K562 (cell line): ENCODE results near the gene CABYR. TPM values are rescaled to one million over a fixed set of nuclear protein-coding genes. Genes with fewer than 3 reads are reported as not detected.

ENCODE experiments used
- ATAC-seq: fragments of 200-7000 bp; cut with Tn5 transposase; 3 replicates; pipeline ENCODE4 v1.9.1; 2020; ENCODE audit warnings: moderate library complexity
- Bru-seq: library from RNA; stranded (reverse); fragments of 400-500 nt; gene quantifications from one replicate; lab custom pipeline; 2021; lab: Mats Ljungman, UMichigan
- BruChase-seq, 2 experiments: library from RNA; stranded (reverse); fragments of 400-500 nt; gene quantifications; one replicate each; lab custom pipeline; 2021; lab: Mats Ljungman, UMichigan
- BruUV-seq: library from RNA; stranded (reverse); fragments of 400-500 nt; replicated peaks from 2 replicates; lab custom pipeline; 2021; lab: Mats Ljungman, UMichigan
- CTCF ChIA-PET: fragments of 300-600 bp; formaldehyde crosslinking; extraction: SDS; loops from one replicate; lab custom pipeline; 2021; ENCODE audit warnings: low intra/inter-chr PET ratio; lab: Yijun Ruan, JAX
- POLR2A ChIA-PET: fragments of 300-600, 350-650 bp; sonication (Branson Sonifier 250); formaldehyde crosslinking; extraction: SDS; loops from one replicate; lab custom pipeline; 2021; ENCODE audit warnings: antibody characterized with exemption, inconsistent platforms; lab: Yijun Ruan, JAX
- DNase-seq, 4 experiments: peaks; one replicate each; pipeline versions ENCODE4 v3.0.0 to v3.0.0-alpha.2; 2011 to 2018; ENCODE audit warnings: low spot score in 3 of 4, mixed read lengths in 3 of 4; ENCODE audit errors: extremely low read depth in 1 of 4
- FAIRE-seq: peaks from 2 replicates; lab custom pipeline; 2011; peaks lifted over from hg19 to GRCh38; lab: Jason Lieb, UNC
- H2AFZ ChIP-seq: 2 replicates; pipeline ENCODE4 v1.6.0; 2011; ENCODE audit warnings: low read depth, low read length, control low read depth, inconsistent platforms
- H3K27ac ChIP-seq: fragments of 200-600 bp; 3 replicates; pipeline ENCODE4 v1.8.0; 2011; ENCODE audit warnings: low read depth, mild to moderate bottlenecking, control low read depth, inconsistent platforms, low read length, moderate library complexity, mixed read lengths; ENCODE audit errors: extremely low read depth
- H3K27me3 ChIP-seq, 2 experiments: fragments of 300-600 bp in 1 of 2; 2 replicates in 1 of 2; 3 replicates in 1 of 2; pipeline versions ENCODE4 v1.6.0 to v1.8.0; 2011; ENCODE audit warnings: inconsistent platforms in 2 of 2, low read length in 2 of 2, mild to moderate bottlenecking in 1 of 2, mixed read lengths in 1 of 2, moderate library complexity in 1 of 2; ENCODE audit not compliant: control insufficient read depth in 2 of 2, insufficient read depth in 2 of 2
- H3K36me3 ChIP-seq: fragments of 300-600 bp; 3 replicates; pipeline ENCODE4 v1.8.0; 2011; ENCODE audit warnings: mild to moderate bottlenecking, low read length, inconsistent platforms; ENCODE audit not compliant: control insufficient read depth, insufficient read depth
- H3K4me1 ChIP-seq, 2 experiments: fragments of 200-600 bp in 1 of 2; replicated peaks in 1 of 2; 2 replicates in 1 of 2; 3 replicates in 1 of 2; pipeline versions ENCODE4 v1.5.1 to v1.8.0; 2011; ENCODE audit warnings: inconsistent platforms in 2 of 2, low read length in 2 of 2, mild to moderate bottlenecking in 1 of 2, mixed read lengths in 1 of 2, moderate library complexity in 1 of 2; ENCODE audit not compliant: control insufficient read depth in 2 of 2, insufficient read depth in 2 of 2
- H3K4me2 ChIP-seq: 2 replicates; pipeline ENCODE4 v1.6.1; 2011; ENCODE audit warnings: low read length, control low read depth, inconsistent platforms, mixed read lengths; ENCODE audit not compliant: insufficient read depth
- H3K4me3 ChIP-seq: fragments of 200-600 bp; sonication (generic), shearing (Covaris generic); 2 replicates; pipeline ENCODE4 v1.5.1; 2016; ENCODE audit warnings: control low read depth, inconsistent platforms
- H3K79me2 ChIP-seq: fragments of 200-600 bp; 3 replicates; pipeline ENCODE4 v1.8.0; 2011; ENCODE audit warnings: low read length, inconsistent platforms; ENCODE audit not compliant: control insufficient read depth, insufficient read depth
- H3K9ac ChIP-seq, 2 experiments: 2 replicates each; pipeline versions ENCODE4 v1.6.0 to v1.6.1; 2011; ENCODE audit warnings: low read depth in 2 of 2, low read length in 2 of 2, control low read depth in 1 of 2, inconsistent platforms in 1 of 2, mild to moderate bottlenecking in 1 of 2, mixed read lengths in 1 of 2; ENCODE audit not compliant: insufficient read depth in 1 of 2
- H3K9me1 ChIP-seq: one replicate; pipeline ENCODE4 v1.6.0; 2011; ENCODE audit warnings: inconsistent platforms, mild to moderate bottlenecking, low read length, moderate library complexity; ENCODE audit not compliant: control insufficient read depth, insufficient read depth
- H3K9me3 ChIP-seq: replicated peaks from 2 replicates; pipeline ENCODE4 v1.5.1; 2011; ENCODE audit warnings: low read depth, low read length, inconsistent platforms; ENCODE audit not compliant: control insufficient read depth, insufficient read depth
- H4K20me1 ChIP-seq: replicated peaks from 2 replicates; pipeline ENCODE4 v1.6.1; 2011; ENCODE audit warnings: low read length, inconsistent platforms, mixed read lengths; ENCODE audit not compliant: control insufficient read depth, insufficient read depth
- ELF1 ChIP-seq: fragments of 200-800 bp; sonication (Bioruptor generic); IDR thresholded peaks from 2 replicates; pipeline ENCODE4 v1.6.1; 2016; ENCODE audit warnings: missing genetic modification characterization, missing compliant biosample characterization
- HSF4 ChIP-seq: fragments of 250-450 bp; sonication (Bioruptor Pico); IDR thresholded peaks from 2 replicates; pipeline ENCODE4 v2.1.2; 2022; ENCODE audit warnings: mild to moderate bottlenecking, moderate library complexity, borderline replicate concordance
- MIER1 ChIP-seq: fragments of 450-650 bp; IDR thresholded peaks from 2 replicates; pipeline ENCODE4 v1.6.1; 2016; ENCODE audit warnings: antibody characterized with exemption, mild to moderate bottlenecking, low read depth
- MXI1 ChIP-seq: IDR thresholded peaks from 2 replicates; pipeline ENCODE4 v1.6.1; 2011; ENCODE audit warnings: low read depth, mild to moderate bottlenecking, improper control_type of control experiment, low read length
- POLR2AphosphoS5 ChIP-seq: IDR thresholded peaks from 2 replicates; pipeline ENCODE4 v1.6.1; 2011; ENCODE audit warnings: mild to moderate bottlenecking, low read depth, low read length, moderate library complexity; ENCODE audit not compliant: control insufficient read depth, insufficient read depth
- SMARCA4 ChIP-seq: fragments of 450-650 bp; IDR thresholded peaks from 2 replicates; pipeline ENCODE4 v1.6.1; 2016
- SP1 ChIP-seq: sonication (generic); formaldehyde crosslinking; IDR thresholded peaks from 2 replicates; pipeline ENCODE4 v1.8.1; 2022; ENCODE audit warnings: mild to moderate bottlenecking, missing genetic modification reagents
- TEAD2 ChIP-seq: fragments of 450-650 bp; IDR thresholded peaks from 2 replicates; pipeline ENCODE4 v1.6.1; 2016; ENCODE audit warnings: missing genetic modification characterization, control low read depth, missing compliant biosample characterization
- ZFP1 ChIP-seq: fragments of 450-650 bp; formaldehyde crosslinking; IDR thresholded peaks from 2 replicates; pipeline ENCODE4 v1.4.0; 2020; ENCODE audit warnings: mild to moderate bottlenecking, mixed read lengths
- WGBS: fragments of 100-300 bp; shearing (Covaris generic); methylation state at CpG from one replicate; pipeline ENCODE4 v1.1.6; 2016; ENCODE audit warnings: low coverage, mixed read lengths; ENCODE audit not compliant: insufficient coverage; ENCODE audit errors: missing lambda C conversion rate; 5-methylcytosine and 5-hydroxymethylcytosine counted together
- in situ Hi-C: fragments of 300-500 bp; cut with MboI; formaldehyde crosslinking; loops from 4 replicates; pipeline ENCODE4 v1.15.0; 2018; ENCODE audit warnings: inconsistent platforms, mixed read lengths
- intact Hi-C: fragments of 100-400 bp; cut with micrococcal nuclease; formaldehyde crosslinking; loops from 2 replicates; pipeline ENCODE4 v1.14.2; 2022
- long read RNA-seq, 3 experiments: library from polyadenylated mRNA in 2 of 3; library from RNA in 1 of 3; unstranded in 2 of 3; stranded (forward) in 1 of 3; transcript quantifications; one replicate each; pipeline ENCODE4 v2.0.0, GENCODE V29; 2019 to 2022
- polyA minus RNA-seq, 3 experiments: library from RNA; depleted of rRNA, polyadenylated mRNA; stranded (reverse); fragments of >200 nt; gene quantifications; 2 replicates each; pipeline ENCODE4 v1.2.3, GENCODE V29; 2011
- polyA plus RNA-seq, 8 experiments: library from polyadenylated mRNA; depleted of rRNA in 4 of 8; stranded (reverse) in 5 of 8; unstranded in 3 of 8; fragments of >200 nt; fragmentation: Nextera tagmentation in 2 of 8; fragmentation: Illumina TruSeq in 1 of 8; extraction: Ambion mirVana in 2 of 8; extraction: Trizol in 1 of 8; gene quantifications; 2 replicates each; pipeline versions ENCODE4 v1.2.1 to v1.2.3, GENCODE V29; 2011 to 2014; ENCODE audit warnings: inconsistent platforms in 1 of 8, missing spikeins in 1 of 8
- total RNA-seq, 7 experiments: library from RNA; depleted of rRNA in 6 of 7; stranded (reverse); fragments of >200 nt in 6 of 7; fragmentation: Illumina TruSeq in 2 of 7; extraction: Trizol in 2 of 7; gene quantifications; 2 replicates each; pipeline versions ENCODE4 v1.2.1 to v1.2.3, GENCODE V29; 2011 to 2021; ENCODE audit warnings: low replicate concordance in 1 of 7
- TF ChIP-seq, protein P1 (sequence below): sonication (generic); formaldehyde crosslinking; IDR thresholded peaks from 2 replicates; pipeline ENCODE4 v1.8.1; 2023; ENCODE audit warnings: missing genetic modification reagents, mild to moderate bottlenecking, borderline replicate concordance

Gene CABYR, protein sequence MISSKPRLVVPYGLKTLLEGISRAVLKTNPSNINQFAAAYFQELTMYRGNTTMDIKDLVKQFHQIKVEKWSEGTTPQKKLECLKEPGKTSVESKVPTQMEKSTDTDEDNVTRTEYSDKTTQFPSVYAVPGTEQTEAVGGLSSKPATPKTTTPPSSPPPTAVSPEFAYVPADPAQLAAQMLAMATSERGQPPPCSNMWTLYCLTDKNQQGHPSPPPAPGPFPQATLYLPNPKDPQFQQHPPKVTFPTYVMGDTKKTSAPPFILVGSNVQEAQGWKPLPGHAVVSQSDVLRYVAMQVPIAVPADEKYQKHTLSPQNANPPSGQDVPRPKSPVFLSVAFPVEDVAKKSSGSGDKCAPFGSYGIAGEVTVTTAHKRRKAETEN
- total RNA-seq (2011; cell fraction: chromatin; rRNA removed; ENCODE audit: low replicate concordance), result not detected in 2 replicates
- not detected in 2 replicates for total RNA-seq (2011; cell fraction: nucleolus; rRNA removed)
- not detected in 2 replicates for total RNA-seq (2011; cell fraction: nucleoplasm; rRNA removed)
- not detected in 2 replicates for total RNA-seq (2014; rRNA removed)
- total RNA-seq (2014; rRNA removed; fragmentation: Illumina TruSeq; extraction: Trizol), result not detected in 2 replicates
- total RNA-seq (2015; rRNA removed; fragmentation: Illumina TruSeq; extraction: Trizol), result not detected in 2 replicates
- not detected in 2 replicates for total RNA-seq (2021)
- polyA plus RNA-seq (2011; rRNA removed), result not detected in 2 replicates
- polyA plus RNA-seq (2011; cell fraction: cytosol; rRNA removed), result not detected in 2 replicates
- not detected in 2 replicates for polyA plus RNA-seq (2011; cell fraction: nucleus; rRNA removed)
- polyA plus RNA-seq (2012), result not detected in 2 replicates
- not detected in 2 replicates for polyA plus RNA-seq (2014; fragmentation: Illumina TruSeq; extraction: Trizol)
- not detected for polyA plus RNA-seq (2014; fragmentation: Nextera tagmentation; extraction: Ambion mirVana)
- not detected in 2 replicates for polyA plus RNA-seq (2014; rRNA removed)
- polyA minus RNA-seq (2011; rRNA and poly(A)+ RNA removed), result not detected in 2 replicates
- polyA minus RNA-seq (2011; cell fraction: cytosol; rRNA and poly(A)+ RNA removed), result not detected in 2 replicates
- not detected in 2 replicates for polyA minus RNA-seq (2011; cell fraction: nucleus; rRNA and poly(A)+ RNA removed)
- percentile 5 among the genes with signal in this experiment for Bru-seq, nascent RNA
- BruChase-seq, experiment 1, labeled RNA remaining after a 2-hour chase, result not detected
- BruChase-seq, experiment 2, labeled RNA remaining after a 6-hour chase, result percentile 13 among the genes with signal in this experiment
- long read RNA-seq, experiment 1, result 0 reads
- long read RNA-seq, experiment 2, result 0 reads
- long read RNA-seq, experiment 3, result 0 reads

- in situ Hi-C loops (no loop called here), intact Hi-C loops (no loop called here)
- Histone ChIP-seq H3K79me2 (no peaks in the 10 kb centered on the region), H3K9ac (no peak within 1 kb of the TSS), H3K9me3 (no peaks in the 10 kb centered on the region), H4K20me1 (no peaks in the 10 kb centered on the region), H3K9me1 (no peaks in the 10 kb centered on the region), H3K4me3 (no peak within 1 kb of the TSS), H3K27ac (no peak within 1 kb of the TSS), H3K4me1 (peaks cover 0 to 6% of the 10 kb centered on the region in 2 experiments; a peak in 2 of 5 replicates), H3K4me2 (no peak within 1 kb of the TSS), H3K36me3 (no peaks in the 10 kb centered on the region), H3K27me3 (peaks cover 8 to 16% of the 10 kb centered on the region in 2 experiments), H2AFZ (no peak within 1 kb of the TSS)
- ChIA-PET CTCF (no interaction called here), POLR2A (interaction anchor here (0.7 to 1.1 kb wide), 2 partner anchors 15 to 31 kb away, joined by 3 read pairs; no protein-coding TSS in a partner anchor)
- FAIRE-seq, result no peak
- WGBS, result 17% methylated on average over 53 of the region's 63 CpGs
- DNase-seq, result no peak
- peak; percentile 61; the same call in 2 of the 3 replicates for ATAC-seq
- no TSS peak for BruUV-seq
- TF ChIP-seq HSF4 (CRISPR knock-in tag), result no peak
- TF ChIP-seq MXI1, result no peak
- TF ChIP-seq SP1, result no peak
- TF ChIP-seq, protein P1, sequence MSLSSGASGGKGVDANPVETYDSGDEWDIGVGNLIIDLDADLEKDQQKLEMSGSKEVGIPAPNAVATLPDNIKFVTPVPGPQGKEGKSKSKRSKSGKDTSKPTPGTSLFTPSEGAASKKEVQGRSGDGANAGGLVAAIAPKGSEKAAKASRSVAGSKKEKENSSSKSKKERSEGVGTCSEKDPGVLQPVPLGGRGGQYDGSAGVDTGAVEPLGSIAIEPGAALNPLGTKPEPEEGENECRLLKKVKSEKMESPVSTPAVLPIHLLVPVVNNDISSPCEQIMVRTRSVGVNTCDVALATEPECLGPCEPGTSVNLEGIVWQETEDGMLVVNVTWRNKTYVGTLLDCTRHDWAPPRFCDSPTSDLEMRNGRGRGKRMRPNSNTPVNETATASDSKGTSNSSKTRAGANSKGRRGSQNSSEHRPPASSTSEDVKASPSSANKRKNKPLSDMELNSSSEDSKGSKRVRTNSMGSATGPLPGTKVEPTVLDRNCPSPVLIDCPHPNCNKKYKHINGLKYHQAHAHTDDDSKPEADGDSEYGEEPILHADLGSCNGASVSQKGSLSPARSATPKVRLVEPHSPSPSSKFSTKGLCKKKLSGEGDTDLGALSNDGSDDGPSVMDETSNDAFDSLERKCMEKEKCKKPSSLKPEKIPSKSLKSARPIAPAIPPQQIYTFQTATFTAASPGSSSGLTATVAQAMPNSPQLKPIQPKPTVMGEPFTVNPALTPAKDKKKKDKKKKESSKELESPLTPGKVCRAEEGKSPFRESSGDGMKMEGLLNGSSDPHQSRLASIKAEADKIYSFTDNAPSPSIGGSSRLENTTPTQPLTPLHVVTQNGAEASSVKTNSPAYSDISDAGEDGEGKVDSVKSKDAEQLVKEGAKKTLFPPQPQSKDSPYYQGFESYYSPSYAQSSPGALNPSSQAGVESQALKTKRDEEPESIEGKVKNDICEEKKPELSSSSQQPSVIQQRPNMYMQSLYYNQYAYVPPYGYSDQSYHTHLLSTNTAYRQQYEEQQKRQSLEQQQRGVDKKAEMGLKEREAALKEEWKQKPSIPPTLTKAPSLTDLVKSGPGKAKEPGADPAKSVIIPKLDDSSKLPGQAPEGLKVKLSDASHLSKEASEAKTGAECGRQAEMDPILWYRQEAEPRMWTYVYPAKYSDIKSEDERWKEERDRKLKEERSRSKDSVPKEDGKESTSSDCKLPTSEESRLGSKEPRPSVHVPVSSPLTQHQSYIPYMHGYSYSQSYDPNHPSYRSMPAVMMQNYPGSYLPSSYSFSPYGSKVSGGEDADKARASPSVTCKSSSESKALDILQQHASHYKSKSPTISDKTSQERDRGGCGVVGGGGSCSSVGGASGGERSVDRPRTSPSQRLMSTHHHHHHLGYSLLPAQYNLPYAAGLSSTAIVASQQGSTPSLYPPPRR (CRISPR knock-in tag), result no peak
- no peak for TF ChIP-seq TEAD2 (tag)
- no peak for TF ChIP-seq POLR2AphosphoS5
- no peak for TF ChIP-seq ELF1 (tag)
- no peak for TF ChIP-seq SMARCA4
- TF ChIP-seq ZFP1 (CRISPR knock-in tag), result no peak
- no peak for TF ChIP-seq MIER1
Measured at GRCh38 chr18:24138789-24139616, at the start of gene CABYR. TSS of gene CABYR (plus strand) at chr18:24139062. CDS start at chr18:24143115, 4,053 bp downstream.
